ENCODE data around the gene DAGLB. TPM values are rescaled to one million over a fixed set of nuclear protein-coding genes. Genes with fewer than 3 reads are reported as not detected.

DAGLB gene
- total and polyA plus RNA-seq, 4 donors, result 3.6 to 19.7 (median 16.7) TPM

DNA sequence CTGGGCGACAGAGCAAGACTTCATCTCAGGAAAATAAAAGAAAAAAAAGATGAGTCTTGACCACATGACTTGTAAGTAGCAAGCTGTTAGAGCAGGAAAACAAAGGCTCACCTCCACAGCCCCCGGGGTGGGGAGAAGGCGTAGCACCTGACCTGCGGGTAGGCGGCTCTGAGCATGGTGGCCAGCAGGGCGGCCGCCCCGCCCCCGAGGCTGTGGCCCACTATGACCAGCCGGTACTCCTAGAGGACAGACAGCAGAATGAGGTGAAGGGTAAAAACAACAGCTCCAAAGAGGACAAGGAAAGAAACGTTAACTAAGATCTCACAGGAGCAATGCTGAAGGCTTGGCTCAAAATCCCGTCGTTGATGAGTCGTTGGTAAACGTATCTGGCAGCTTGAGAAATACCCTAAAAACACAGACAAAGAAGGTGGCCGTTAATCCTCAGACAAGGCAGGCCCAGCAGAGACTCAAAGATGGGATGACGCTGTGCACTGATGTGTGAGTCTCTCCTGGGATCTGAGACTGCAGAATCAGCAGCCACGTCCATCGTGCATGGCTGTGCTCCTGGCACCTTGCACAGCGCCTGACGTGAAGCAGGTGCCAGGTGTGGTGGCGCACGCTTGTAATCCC lies 31.1 kb downstream of the DAGLB start:
- H3K4me1 ChIP-seq (ENCODE audit: control insufficient read depth in 1 of 2, insufficient read depth in 2 of 2, low read length in 2 of 2), result no peaks in the 10 kb centered on the region
- ATAC-seq (ENCODE audit: low FRiP score) (no peak), DNase-seq (no peak)
- H3K27me3 ChIP-seq (ENCODE audit: control insufficient read depth in 1 of 2, insufficient read depth in 2 of 2, low read length in 1 of 2), result no peaks in the 10 kb centered on the region
- H3K27ac ChIP-seq (ENCODE audit: low read depth in 1 of 2, low read length in 2 of 2), result no peak overlapping the region
- intact Hi-C loops (cut with DNase I), result no loop called here
- 81 to 82% methylated on average over 23 of the region's 23 CpGs for WGBS, 2 donors
- H3K4me3 ChIP-seq (ENCODE audit: low read length in 2 of 2), result no peak overlapping the region
- H3K9me3 ChIP-seq (ENCODE audit: control insufficient read depth, low read length), result no peaks in the 10 kb centered on the region
- H3K36me3 ChIP-seq (ENCODE audit: control insufficient read depth in 1 of 2, insufficient read depth in 2 of 2, low read length in 1 of 2), result peaks cover 0 to 2% of the 10 kb centered on the region in 2 donors

DNA sequence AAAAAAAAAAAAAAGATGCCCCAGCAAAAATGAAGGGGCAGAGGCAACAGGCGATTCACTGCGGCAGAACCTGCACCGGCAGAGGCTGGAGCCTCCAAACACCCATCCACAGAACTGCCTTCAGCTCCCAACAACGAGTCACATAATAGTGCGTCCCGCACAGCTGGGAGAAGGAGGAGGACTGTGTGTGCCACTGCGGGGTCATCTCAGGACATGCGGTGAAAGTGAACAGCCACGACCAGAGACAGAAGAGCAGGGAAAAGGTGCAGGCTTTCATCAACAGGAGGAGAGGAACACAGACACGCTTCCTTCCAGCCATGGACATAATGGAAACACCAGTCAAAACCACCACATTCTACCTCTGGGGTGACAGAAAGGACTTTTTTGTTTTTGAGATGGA lies 34.1 kb downstream of the DAGLB start:
- 94% methylated on average over 10 of the region's 10 CpGs for WGBS, 2 donors
- no peaks in the 10 kb centered on the region for H3K27me3 ChIP-seq (ENCODE audit: control insufficient read depth in 1 of 2, insufficient read depth in 2 of 2, low read length in 1 of 2)
- H3K27ac ChIP-seq (ENCODE audit: low read depth in 1 of 2, low read length in 2 of 2), result no peak overlapping the region
- DNase-seq (no peak), ATAC-seq (ENCODE audit: low FRiP score) (no peak)
- H3K36me3 ChIP-seq (ENCODE audit: control insufficient read depth in 1 of 2, insufficient read depth in 2 of 2, low read length in 1 of 2), result peaks cover 2 to 11% of the 10 kb centered on the region in 2 donors
- H3K4me3 ChIP-seq (ENCODE audit: low read length in 2 of 2), result no peak overlapping the region
- intact Hi-C loops (cut with DNase I), result no loop called here
- no peaks in the 10 kb centered on the region for H3K9me3 ChIP-seq (ENCODE audit: control insufficient read depth, low read length)
- H3K4me1 ChIP-seq (ENCODE audit: control insufficient read depth in 1 of 2, insufficient read depth in 2 of 2, low read length in 2 of 2), result no peaks in the 10 kb centered on the region

DNA sequence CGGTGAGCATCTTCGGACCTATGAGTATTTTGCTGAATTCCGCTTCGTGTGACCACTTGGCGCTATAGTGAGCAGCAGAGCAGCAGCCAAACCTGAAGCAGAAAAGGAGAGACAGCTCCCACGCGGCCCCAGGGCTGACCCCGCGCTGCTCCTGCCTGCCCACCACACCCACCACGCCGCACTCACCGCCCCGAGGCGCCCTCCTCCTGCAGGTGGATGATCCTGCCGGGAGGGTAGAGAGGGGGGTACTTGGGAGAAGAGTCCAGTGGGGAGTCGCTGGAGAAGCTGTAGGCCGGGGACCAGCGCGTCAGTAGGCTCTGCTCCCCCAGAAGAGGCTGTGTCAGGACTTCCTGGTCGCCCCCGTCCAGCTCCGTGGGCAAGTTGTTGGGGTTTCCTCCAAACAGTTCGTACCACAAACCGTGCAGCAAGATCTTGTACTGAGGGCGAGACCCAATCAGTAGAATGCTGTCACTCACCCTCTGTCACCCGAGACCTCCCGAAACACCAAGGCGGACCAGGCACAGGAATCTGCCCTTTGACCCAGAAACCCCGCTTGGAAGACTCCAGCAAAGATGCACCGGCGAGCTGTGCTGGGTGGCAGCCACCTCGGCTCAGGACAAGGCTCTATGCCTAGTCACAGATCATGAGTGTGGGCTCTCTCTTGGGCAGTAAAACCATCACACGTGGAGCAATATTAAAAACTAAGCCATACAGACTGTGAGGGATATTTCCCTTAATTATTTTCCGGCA lies 37.6 kb downstream of the DAGLB start:
- no peak overlapping the region for H3K27ac ChIP-seq (ENCODE audit: low read depth in 1 of 2, low read length in 2 of 2)
- 89 to 91% methylated on average over 34 of the region's 34 CpGs for WGBS, 2 donors
- intact Hi-C loops (cut with DNase I), result no loop called here
- H3K36me3 ChIP-seq (ENCODE audit: control insufficient read depth in 1 of 2, insufficient read depth in 2 of 2, low read length in 1 of 2), result peaks cover 2 to 13% of the 10 kb centered on the region in 2 donors
- no peaks in the 10 kb centered on the region for H3K9me3 ChIP-seq (ENCODE audit: control insufficient read depth, low read length)
- DNase-seq (no peak), ATAC-seq (ENCODE audit: low FRiP score) (peak; percentile 32)
- no peaks in the 10 kb centered on the region for H3K27me3 ChIP-seq (ENCODE audit: control insufficient read depth in 1 of 2, insufficient read depth in 2 of 2, low read length in 1 of 2)
- no peak overlapping the region for H3K4me3 ChIP-seq (ENCODE audit: low read length in 2 of 2)
- H3K4me1 ChIP-seq (ENCODE audit: control insufficient read depth in 1 of 2, insufficient read depth in 2 of 2, low read length in 2 of 2), result no peaks in the 10 kb centered on the region

DNA sequence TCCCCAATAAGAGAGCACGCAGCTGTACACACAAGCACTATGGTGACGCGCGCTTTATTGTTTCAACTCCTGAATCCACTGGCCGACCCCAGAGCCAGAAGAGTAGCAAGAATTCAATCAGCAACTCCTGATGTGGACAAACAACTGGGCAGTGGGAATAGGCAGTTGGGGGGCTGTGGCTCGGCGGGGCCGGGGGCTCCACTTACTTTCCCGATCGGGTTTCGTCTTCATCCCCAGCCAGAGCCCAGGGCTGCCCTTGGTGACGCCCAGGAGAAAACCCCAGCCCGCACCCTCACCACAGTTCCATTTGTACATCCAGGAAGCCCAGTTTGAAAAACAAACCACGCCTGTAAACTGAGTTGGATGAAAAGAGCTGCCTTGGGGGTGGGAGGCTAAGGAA lies 38.7 kb downstream of the DAGLB start:
- Histone ChIP-seq H3K27ac (ENCODE audit: low read depth in 1 of 2, low read length in 2 of 2) (no peak overlapping the region), H3K36me3 (ENCODE audit: control insufficient read depth in 1 of 2, insufficient read depth in 2 of 2, low read length in 1 of 2) (peaks cover 0 to 13% of the 10 kb centered on the region in 2 donors), H3K4me3 (ENCODE audit: low read length in 2 of 2) (no peak overlapping the region), H3K27me3 (ENCODE audit: control insufficient read depth in 1 of 2, insufficient read depth in 2 of 2, low read length in 1 of 2) (no peaks in the 10 kb centered on the region), H3K9me3 (ENCODE audit: control insufficient read depth, low read length) (no peaks in the 10 kb centered on the region), H3K4me1 (ENCODE audit: control insufficient read depth in 1 of 2, insufficient read depth in 2 of 2, low read length in 2 of 2) (no peaks in the 10 kb centered on the region)
- 96 to 97% methylated on average over 14 of the region's 14 CpGs for WGBS, 2 donors
- intact Hi-C loops (cut with DNase I), result no loop called here
- no peak for ATAC-seq (ENCODE audit: low FRiP score)
- no peak for DNase-seq

DNA sequence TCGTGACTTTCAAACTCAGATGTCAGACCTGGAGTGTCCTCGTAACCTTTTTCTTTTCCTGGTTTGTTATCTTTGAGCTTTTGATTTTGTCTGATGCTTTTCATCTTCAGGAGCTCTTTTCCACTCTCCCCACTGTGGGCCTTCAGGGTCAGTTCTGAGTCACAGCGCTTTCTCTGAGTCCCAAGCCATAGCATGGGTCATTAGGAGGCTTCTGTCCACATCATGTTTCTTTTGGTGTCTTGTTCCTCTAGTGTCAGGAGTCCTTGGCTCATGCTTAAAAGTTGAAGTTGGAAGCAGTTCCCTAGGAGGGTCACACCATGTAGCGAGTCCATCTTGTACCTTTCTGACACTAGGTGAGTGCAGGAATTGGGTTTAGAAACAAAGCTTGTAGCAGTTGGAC lies 40.3 kb downstream of the DAGLB start:
- DNase-seq (no peak), ATAC-seq (ENCODE audit: low FRiP score) (no peak)
- Histone ChIP-seq H3K36me3 (ENCODE audit: control insufficient read depth in 1 of 2, insufficient read depth in 2 of 2, low read length in 1 of 2) (peaks cover 0 to 16% of the 10 kb centered on the region in 2 donors), H3K4me3 (ENCODE audit: low read length in 2 of 2) (no peak overlapping the region), H3K4me1 (ENCODE audit: control insufficient read depth in 1 of 2, insufficient read depth in 2 of 2, low read length in 2 of 2) (no peaks in the 10 kb centered on the region), H3K27me3 (ENCODE audit: control insufficient read depth in 1 of 2, insufficient read depth in 2 of 2, low read length in 1 of 2) (no peaks in the 10 kb centered on the region), H3K9me3 (ENCODE audit: control insufficient read depth, low read length) (no peaks in the 10 kb centered on the region), H3K27ac (ENCODE audit: low read depth in 1 of 2, low read length in 2 of 2) (no peak overlapping the region)
- 93 to 96% methylated on average over 4 of the region's 4 CpGs for WGBS, 2 donors
- intact Hi-C loops (cut with DNase I), result no loop called here

DNA sequence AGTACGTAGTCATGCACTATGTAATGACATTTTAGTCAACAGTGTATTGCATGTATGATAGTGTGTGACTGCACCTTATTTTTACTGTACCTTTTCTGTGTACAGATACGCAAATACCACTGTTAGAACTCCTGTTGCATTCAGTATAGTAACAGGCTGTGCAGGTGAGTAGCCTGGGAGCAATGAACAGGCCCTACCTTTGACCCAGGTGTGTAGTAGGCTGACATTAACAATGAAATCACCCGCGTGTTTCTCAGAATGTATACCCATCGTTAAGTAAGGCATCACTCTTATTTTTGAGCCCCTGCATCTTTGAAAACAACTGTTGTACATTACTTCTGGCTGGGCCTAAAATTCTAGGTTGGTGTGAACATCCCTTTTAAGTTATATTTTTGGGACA lies 41.6 kb downstream of the DAGLB start:
- DNase-seq, result no peak
- H3K4me1 ChIP-seq (ENCODE audit: control insufficient read depth in 1 of 2, insufficient read depth in 2 of 2, low read length in 2 of 2), result no peaks in the 10 kb centered on the region
- intact Hi-C loops (cut with DNase I), result no loop called here
- no peaks in the 10 kb centered on the region for H3K9me3 ChIP-seq (ENCODE audit: control insufficient read depth, low read length)
- ATAC-seq (ENCODE audit: low FRiP score), result no peak
- no peak overlapping the region for H3K4me3 ChIP-seq (ENCODE audit: low read length in 2 of 2)
- peaks cover 0 to 22% of the 10 kb centered on the region in 2 donors for H3K36me3 ChIP-seq (ENCODE audit: control insufficient read depth in 1 of 2, insufficient read depth in 2 of 2, low read length in 1 of 2)
- WGBS, 2 donors, result 88 to 90% methylated on average over 5 of the region's 5 CpGs
- no peak overlapping the region for H3K27ac ChIP-seq (ENCODE audit: low read depth in 1 of 2, low read length in 2 of 2)
- H3K27me3 ChIP-seq (ENCODE audit: control insufficient read depth in 1 of 2, insufficient read depth in 2 of 2, low read length in 1 of 2), result no peaks in the 10 kb centered on the region

DNA sequence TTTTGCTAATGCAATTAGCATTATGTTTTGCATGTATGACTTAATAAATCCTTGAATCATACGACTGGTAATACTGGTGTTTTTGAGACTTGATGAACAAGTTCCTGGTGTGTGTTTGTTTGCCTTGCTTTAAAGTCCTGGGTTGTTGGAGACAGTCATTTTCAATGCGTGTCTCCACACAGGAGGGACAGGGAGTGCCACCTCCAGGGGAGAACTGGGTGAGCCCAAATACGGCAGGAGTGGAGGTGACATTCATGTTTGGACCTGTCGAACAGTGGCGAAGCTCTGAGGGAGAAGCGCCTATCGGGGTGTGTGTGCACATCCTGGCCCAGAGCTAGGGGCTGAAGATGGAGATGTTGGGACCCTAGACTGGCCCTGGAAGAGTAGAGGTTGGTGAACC lies 43.8 kb downstream of the DAGLB start:
- Histone ChIP-seq H3K27ac (ENCODE audit: low read depth in 1 of 2, low read length in 2 of 2) (no peak overlapping the region), H3K36me3 (ENCODE audit: control insufficient read depth in 1 of 2, insufficient read depth in 2 of 2, low read length in 1 of 2) (peaks cover 0 to 13% of the 10 kb centered on the region in 2 donors), H3K4me1 (ENCODE audit: control insufficient read depth in 1 of 2, insufficient read depth in 2 of 2, low read length in 2 of 2) (no peaks in the 10 kb centered on the region), H3K4me3 (ENCODE audit: low read length in 2 of 2) (no peak overlapping the region), H3K9me3 (ENCODE audit: control insufficient read depth, low read length) (no peaks in the 10 kb centered on the region), H3K27me3 (ENCODE audit: control insufficient read depth in 1 of 2, insufficient read depth in 2 of 2, low read length in 1 of 2) (no peaks in the 10 kb centered on the region)
- intact Hi-C loops (cut with DNase I), result no loop called here
- DNase-seq (no peak), ATAC-seq (ENCODE audit: low FRiP score) (no peak)
- WGBS, 2 donors, result 89% methylated on average over 7 of the region's 7 CpGs

DNA sequence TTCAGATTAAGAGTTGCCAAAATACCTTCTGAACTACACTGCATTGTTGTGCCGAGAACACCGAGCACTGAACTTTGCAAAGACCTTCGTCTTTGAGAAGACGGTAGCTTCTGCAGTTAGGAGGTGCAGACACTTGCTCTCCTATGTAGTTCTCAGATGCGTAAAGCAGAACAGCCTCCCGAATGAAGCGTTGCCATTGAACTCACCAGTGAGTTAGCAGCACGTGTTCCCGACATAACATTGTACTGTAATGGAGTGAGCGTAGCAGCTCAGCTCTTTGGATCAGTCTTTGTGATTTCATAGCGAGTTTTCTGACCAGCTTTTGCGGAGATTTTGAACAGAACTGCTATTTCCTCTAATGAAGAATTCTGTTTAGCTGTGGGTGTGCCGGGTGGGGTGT lies 45.0 kb downstream of the DAGLB start:
- ATAC-seq (ENCODE audit: low FRiP score) (no peak), DNase-seq (no peak)
- Histone ChIP-seq H3K4me3 (ENCODE audit: low read length in 2 of 2) (no peak overlapping the region), H3K36me3 (ENCODE audit: control insufficient read depth in 1 of 2, insufficient read depth in 2 of 2, low read length in 1 of 2) (peaks cover 0 to 9% of the 10 kb centered on the region in 2 donors), H3K27me3 (ENCODE audit: control insufficient read depth in 1 of 2, insufficient read depth in 2 of 2, low read length in 1 of 2) (no peaks in the 10 kb centered on the region), H3K9me3 (ENCODE audit: control insufficient read depth, low read length) (no peaks in the 10 kb centered on the region), H3K4me1 (ENCODE audit: control insufficient read depth in 1 of 2, insufficient read depth in 2 of 2, low read length in 2 of 2) (no peaks in the 10 kb centered on the region), H3K27ac (ENCODE audit: low read depth in 1 of 2, low read length in 2 of 2) (no peak overlapping the region)
- WGBS, 2 donors, result 86 to 88% methylated on average over 13 of the region's 13 CpGs
- intact Hi-C loops (cut with DNase I), result no loop called here

DNA sequence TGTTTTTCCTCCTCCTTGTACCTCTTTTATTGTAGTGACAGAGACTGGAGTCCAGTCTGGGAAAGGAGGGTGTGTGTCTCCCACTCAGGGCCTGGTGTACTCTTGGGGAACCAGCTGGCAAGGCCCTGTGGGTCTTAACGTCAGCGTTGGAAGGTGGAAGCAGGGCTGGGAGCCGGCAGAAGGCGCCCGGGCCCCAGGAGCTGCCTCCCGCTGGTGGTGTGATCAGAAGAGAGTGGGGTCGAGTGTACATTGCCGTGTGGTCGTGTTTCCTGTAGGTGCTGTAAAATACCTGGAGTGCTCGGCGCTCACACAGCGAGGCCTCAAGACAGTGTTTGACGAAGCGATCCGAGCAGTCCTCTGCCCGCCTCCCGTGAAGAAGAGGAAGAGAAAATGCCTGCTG lies 45.7 kb downstream of the DAGLB start:
- H3K4me3 ChIP-seq (ENCODE audit: low read length in 2 of 2), result no peak overlapping the region
- H3K36me3 ChIP-seq (ENCODE audit: control insufficient read depth in 1 of 2, insufficient read depth in 2 of 2, low read length in 1 of 2), result peaks cover 0 to 9% of the 10 kb centered on the region in 2 donors
- DNase-seq (no peak), ATAC-seq (ENCODE audit: low FRiP score) (no peak)
- H3K27me3 ChIP-seq (ENCODE audit: control insufficient read depth in 1 of 2, insufficient read depth in 2 of 2, low read length in 1 of 2), result no peaks in the 10 kb centered on the region
- H3K27ac ChIP-seq (ENCODE audit: low read depth in 1 of 2, low read length in 2 of 2), result no peak overlapping the region
- no peaks in the 10 kb centered on the region for H3K9me3 ChIP-seq (ENCODE audit: control insufficient read depth, low read length)
- intact Hi-C loops (cut with DNase I), result no loop called here
- WGBS, 2 donors, result 87 to 88% methylated on average over 17 of the region's 17 CpGs
- H3K4me1 ChIP-seq (ENCODE audit: control insufficient read depth in 1 of 2, insufficient read depth in 2 of 2, low read length in 2 of 2), result no peaks in the 10 kb centered on the region
